Activated CD8-positive, alpha-beta memory T cell treated with anti-CD3 and anti-CD28 coated beads, Interleukin-2, amount 50 U/mL, for 4 hours (primary cell): ENCODE results near the gene ABTB2.

Experiments
- DNase-seq: peaks from one replicate; pipeline ENCODE4 v3.0.0-alpha.2; 2020

The ABTB2 gene

DNA sequence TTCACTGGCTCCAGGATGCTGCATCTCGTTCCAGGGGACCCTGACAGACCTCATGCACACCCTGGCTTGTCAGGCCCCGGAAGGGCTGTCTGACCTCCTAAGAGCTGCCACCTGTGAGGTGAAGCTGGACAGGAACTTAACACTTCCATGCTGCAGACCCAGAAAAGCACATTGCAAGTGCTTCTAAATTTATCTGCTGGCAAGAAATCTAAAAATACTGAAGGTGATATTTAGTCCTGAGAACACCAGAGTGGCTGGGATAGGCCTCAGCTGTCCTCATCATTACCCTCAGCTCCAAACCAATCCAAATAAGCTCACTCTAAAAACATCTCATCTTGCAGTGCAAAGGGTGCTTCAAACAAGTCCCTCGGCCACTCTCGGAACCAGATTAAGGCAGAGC, 46.7 kb downstream of the ABTB2 start:
- no peak for DNase-seq

DNA sequence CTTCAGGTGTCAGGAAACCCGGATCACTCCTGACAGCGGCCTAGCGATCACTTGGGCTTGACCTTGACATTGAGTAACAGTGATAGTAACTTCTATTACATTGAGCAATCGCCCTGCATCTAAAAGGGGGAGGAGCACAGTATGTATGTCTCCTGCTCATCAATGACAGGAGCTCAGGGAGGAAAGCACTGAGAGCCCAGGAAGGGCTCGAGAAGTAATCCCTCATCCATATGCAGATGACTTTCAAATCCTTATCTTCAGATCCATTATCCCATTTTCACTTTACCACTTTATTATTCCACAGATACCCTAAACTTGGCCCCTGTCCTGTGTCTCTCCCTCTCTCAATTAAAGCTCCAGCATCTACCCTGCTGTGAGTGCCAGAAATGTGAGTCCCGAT, 47.8 kb downstream of the ABTB2 start:
- no peak for DNase-seq

DNA sequence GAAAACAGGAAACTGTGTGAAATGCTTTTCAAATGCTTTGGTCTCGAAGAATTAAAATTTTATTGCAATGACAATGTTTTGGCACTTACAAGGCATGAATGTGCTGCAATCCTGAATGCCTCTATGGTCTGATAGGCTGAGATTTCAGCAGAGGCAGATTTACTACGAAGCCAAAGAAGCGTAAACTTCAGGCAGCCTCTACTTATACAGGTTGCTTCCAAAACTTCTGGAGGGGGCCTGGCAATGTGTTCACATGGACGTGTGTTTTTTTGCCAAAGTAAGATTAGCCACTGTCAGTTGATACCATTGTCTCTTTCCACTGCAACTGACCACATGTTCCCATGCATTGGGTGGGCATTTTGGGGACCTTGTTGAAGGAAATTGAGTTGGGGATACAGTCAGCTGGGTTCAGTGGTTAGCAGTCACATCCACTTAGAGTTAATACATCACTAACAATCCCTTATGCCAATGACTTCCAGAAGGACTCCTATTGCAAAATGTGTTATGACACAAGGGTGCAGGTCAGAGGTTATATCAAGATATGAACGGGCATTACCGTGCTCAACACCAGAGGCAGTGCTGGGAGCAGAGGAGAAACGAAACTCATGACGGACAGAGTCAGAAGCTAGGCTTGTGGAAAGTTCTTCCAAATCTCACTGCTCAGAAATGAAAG, 48.8 kb downstream of the ABTB2 start:
- DNase-seq: no peak

DNA sequence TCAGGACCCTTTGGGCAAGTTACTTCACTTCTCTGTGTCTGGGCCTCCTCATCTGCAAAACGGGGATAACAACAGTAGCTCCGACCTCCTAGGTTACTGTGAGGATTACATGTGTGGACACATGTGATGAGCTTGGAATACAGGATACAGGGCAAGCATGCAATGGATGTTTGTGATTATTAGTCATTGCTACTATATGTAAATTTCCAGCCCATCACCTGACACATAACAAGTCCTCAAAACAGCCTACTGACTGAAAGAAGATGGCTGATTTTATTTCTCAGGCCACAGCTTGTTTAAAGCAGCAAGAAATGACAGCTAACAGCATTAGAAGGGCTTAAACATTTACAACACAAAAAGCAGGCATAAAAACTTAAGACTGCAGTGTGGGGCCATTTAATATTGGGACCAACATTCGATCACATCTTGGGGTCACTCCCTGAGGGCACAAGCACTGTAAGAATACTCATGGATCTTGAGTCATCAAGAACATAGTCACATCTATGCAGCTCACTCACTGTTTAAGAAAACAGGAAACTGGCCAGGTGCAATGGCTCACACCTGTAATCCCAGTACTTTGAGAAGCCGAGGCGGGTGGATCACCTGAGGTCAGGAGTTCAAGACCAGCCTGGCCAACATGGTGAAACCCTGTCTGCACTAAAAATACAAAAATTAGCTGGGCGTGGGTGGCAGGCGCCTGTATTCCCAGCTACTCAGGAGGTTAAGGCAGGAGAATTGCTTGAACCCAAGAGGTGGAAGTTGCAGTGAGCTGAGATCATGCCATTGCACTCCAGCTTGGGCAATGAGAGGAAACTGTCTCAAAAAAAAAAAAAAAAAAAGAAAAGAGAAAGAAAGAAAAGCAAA, 49.5 kb downstream of the ABTB2 start:
- no peak for DNase-seq

DNA sequence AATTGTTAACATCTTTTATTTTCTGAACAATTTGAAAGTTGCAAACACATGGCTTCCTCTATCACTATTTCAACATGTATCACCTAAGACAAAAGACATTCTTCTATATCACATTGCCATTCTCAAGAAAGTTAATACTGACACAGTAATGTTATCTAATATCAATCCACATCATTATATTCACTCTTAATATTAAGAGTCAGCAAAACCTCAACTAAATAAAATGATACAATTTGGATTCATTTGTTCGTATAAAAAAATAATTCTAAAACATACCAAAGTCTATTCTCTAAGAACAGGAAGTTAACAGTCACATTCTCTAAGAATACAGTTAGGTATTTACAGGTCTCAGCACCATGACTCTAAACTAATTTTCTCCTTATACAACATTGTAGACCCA, 52.0 kb downstream of the ABTB2 start:
- no peak for DNase-seq

DNA sequence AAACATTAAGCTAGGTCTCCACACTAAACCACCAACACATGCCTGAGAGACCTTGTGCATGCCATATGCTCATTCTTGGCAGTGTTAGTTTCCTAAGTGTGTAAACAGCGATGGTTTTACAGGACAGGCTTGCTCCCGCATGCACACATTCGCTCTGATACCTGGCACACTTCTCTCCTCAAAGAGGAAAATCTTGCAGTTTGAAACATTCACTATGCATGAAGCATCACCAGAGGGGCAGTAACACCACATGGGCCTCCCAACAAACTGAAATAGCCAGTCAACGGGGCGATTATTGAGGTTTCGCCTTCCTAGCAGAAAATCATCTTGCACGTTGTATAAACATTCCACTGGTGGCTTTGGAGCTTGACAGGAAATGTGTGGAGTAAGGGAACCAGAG, 52.6 kb downstream of the ABTB2 start:
- no peak for DNase-seq

DNA sequence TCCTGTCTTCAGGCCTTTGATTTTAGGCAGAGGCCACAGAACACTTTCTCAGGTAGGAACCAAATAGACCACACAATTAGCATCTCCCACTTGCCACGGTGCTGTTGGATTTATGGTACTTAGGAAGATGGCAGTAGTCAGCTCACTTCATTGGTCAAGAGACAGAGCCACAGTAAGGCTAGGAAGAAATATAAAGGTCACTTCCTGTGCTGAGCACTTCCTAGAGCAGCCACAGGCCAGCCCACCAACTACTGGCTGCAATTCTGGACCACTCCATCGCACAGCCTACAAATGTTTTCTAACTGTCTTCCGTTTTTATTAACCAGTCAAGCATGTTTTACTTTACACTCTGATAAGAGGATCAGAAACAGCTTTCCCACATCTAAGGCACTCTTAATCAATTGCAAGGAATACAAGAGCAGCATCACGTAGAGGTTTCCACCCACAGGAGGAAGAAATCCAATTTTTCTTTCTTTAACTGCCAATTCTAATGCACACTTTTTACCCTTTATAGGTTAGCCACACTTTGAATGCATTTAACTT, 54.7 kb downstream of the ABTB2 start:
- DNase-seq: no peak

DNA sequence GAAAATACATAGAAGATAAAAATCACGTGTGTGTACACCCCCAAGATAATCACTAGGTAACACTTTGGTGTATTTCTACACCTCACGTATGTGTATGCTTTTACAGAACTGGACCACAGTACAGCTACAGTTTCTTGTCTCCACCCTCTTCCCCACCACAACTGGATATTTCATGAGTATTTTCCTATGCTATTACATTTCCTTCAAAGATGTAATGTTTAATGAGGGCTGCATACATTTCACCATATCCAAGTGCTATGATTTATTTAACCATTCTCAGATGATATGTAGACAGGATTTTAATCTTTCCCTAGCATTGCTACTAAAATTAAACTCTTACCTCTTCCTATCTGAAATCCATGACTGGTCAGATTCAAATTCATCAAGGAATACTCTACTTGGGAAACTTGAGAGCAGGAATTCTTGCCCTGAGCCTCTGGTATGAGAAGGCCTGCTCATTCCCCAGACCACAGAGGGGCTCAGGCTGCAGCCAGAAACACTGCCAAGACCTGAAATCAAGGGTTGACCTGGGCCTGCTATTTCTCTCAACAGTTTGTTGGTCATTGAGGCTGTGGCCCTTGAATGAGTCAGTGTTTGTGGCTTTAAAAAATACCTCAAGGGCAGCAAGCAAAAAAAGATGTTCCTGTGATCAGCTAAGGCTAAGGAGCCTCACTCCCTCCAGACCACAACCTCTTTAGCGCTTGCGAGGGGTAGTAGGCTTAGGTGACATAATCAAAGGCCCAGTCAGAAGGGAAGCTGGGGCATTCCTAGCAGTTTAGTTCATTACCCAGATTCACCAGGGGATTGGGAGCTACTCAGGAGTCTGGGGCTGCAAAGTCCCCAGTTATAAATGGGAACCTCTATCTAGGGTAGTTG, 55.5 kb downstream of the ABTB2 start:
- DNase-seq: no peak

DNA sequence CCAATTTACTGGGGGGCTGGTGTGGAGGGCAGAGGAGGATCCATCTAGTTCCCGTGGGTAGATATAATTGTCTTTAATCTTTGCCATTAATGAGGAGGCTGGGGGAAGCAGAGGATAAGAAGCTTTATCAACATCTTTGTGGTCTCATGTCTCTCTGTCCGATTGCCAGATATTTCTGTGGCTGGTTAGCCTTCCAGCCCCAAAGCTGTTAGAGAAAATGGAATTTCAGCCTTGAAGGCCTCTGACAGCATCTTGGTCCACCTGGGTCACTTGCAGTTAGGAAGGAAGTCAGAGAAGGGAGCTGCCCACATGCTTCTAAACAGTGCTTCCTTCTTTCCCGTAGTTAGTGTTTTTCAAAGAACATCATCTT, 56.9 kb downstream of the ABTB2 start:
- no peak for DNase-seq

DNA sequence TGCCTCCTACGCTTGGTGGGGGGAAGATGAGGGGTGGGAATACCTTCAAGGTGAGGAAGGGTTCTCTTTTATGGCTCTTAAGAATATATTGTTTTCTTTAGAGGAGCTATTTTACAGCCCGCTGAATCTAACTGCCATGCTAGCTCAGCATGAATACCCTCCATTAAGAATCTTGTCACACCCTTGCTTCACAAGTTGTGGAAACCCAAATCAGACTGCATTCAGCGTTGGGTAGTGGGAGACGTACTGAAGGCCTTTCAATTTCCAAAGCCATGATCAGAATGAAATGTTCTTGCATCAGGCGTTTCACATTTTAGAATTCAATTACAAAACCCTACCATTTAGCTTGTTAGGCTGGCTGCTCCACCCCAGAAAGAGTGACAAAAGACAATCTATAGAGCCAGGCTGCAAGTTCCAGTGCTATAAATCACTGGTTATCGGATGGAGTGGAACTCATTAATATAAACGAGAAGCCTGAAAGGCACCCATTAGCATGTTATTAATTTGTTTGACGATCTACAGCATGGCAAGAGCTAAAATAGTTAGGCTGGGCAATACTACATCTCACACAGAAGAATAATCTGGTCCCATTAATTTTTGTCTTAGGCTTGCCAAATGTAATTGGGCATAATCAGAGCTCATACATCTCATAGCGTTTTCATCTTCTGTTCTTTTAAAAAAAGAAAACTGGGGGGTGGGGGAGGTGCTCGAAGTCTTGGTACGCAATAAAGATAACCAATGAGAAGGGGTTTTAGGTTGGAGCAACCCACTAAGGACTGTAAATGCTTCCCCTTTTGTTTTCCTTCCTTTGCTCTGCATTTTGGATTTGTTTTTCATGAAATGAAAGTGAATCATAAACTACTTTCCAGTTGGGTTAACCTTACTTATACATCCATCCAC, 57.5 kb downstream of the ABTB2 start:
- no peak for DNase-seq

DNA sequence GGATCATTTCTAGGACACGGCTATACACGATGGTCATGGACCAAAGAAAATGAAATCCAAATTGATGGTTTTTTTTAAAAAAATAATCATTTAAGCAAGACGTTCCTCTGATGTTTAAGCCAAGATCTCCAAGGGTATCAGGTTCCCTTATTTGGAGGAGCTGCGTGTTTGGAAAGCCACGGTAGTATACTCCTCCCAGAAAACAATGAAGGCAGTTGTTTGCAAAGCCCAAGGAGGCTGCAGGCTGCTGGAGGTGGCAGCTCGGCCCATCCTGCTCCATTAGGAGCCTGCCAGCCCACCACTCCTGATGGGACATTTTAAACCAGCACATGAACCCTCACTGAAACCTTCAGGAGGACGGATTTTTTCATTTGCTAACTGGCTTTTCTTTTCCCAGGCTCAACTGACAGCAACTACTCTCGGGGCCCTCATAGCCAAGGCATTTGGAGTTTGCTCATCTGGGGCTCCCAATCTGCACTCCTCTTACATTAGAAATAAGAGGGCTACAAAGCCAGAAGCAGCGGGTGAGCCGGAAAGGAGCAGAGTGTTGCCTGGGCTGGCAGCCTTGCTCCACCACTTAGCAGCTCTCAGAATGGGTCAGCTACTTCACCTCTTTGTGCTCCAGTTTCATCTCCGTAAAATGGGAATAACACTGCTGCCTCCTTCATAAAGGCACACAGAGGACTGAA, 58.4 kb downstream of the ABTB2 start:
- DNase-seq: no peak

DNA sequence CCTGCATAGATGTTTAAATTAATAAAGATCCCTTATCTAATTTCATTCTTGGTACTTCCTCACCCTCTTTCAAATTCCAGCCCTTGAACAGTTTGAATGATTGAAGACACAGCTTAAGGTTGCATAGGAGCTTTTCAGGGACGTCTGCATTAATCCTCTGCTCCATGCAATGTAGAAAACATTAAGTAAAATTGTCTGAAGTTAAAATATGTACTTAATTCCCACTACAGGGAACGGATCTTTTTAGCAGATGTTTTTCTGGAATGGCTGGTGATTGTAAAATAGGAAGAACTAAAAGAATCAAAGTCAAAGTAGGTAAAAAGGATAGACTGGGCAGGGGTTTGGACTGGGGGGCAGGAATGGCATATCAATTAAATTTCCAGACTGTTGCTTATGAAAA, 58.9 kb downstream of the ABTB2 start:
- DNase-seq: no peak

DNA sequence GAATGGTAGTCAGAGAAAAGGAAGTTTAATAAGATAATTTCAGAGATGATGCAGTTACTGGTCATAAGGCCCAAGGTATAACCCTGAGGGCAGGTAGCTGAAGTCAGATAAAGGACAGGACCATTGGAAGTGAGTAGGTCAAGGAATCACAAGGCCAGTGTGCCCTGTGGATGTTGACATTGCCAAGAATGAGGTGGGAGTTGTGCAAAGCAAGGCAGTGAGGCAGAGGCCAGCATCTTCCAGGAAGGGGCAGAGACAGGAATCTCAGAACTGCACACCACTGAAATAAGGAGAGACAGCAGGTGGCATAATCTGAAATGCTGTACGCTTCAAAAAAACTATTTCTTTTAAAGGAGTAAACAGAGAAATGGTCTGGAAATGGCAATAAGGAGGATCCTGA, 61.4 kb downstream of the ABTB2 start:
- DNase-seq: no peak

DNA sequence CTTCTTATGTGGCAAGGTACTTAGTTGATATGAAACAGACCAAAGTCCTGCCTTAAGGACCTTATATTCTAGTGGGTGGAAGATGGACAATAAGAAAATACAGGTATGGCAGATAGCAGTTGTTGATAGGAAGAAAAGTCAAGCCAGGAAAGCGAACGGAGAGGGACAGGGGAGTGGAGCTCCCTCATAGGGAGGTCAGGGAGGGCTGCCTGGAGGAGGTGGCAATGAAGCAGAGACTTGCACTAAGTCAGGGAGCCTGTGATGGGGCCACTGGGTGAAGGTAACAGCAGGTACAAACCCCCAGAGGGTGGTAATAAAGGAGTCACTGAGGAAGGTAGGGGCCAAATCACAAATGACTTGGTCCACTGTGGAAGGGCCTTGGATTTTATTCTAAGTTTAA, 65.3 kb downstream of the ABTB2 start:
- no peak for DNase-seq

DNA sequence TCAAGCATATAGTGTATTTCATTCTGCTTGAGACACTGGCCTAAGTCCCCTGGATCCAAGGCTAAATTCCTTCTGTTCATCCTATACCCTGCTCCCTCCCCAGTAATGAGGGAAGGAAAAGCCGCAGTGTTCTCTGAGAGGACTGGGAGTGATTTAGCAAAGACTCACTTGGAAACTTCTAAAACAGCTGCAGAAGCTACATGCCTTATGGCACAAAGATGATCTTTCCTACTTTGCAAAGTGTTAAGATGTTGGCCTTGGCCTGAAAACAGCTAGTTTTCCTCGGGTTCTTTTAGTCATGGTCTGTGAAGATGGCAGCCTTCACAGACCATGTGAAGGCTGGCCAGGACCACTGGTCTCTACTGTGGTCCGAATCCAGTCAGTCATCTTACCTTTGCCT, 65.7 kb downstream of the ABTB2 start:
- DNase-seq: no peak

DNA sequence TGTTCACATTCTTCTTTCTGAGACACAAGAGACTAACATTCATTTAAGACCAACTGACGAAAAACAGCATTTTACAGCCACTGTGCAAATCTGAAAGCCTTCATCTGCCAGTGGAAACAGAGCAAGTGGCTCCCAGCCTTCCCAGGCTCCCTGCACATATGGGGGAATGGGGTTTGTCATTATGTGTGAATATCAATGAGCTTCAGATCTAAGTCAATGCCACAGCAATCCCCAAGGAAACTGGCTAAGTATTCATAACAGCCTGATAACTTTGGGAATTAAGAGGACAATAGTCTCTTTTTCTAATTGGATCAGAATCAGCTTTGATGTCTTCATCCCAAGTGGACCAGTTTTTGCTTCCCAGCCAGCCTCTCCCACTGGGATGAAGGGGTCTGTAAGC, 66.9 kb downstream of the ABTB2 start:
- DNase-seq: no peak

DNA sequence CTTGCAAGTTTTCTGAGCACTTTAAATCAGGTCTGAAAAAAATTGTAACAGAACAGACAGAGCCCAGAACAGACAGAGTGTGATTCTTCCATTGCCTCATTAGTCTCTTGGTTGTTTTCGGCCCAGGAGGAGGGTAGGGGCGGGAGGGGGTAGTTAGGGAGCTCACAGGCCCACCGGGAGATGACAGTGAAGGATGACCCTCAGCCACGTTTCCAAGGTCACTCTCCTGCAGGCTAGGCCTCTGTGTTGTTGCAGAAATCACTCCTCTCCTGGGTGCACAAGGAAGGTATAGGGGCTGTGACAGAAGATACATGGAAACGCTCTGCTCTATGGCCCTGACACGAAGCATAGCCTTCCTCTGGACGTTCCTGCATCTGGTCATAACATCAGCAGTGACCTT, 69.3 kb downstream of the ABTB2 start:
- DNase-seq: no peak

DNA sequence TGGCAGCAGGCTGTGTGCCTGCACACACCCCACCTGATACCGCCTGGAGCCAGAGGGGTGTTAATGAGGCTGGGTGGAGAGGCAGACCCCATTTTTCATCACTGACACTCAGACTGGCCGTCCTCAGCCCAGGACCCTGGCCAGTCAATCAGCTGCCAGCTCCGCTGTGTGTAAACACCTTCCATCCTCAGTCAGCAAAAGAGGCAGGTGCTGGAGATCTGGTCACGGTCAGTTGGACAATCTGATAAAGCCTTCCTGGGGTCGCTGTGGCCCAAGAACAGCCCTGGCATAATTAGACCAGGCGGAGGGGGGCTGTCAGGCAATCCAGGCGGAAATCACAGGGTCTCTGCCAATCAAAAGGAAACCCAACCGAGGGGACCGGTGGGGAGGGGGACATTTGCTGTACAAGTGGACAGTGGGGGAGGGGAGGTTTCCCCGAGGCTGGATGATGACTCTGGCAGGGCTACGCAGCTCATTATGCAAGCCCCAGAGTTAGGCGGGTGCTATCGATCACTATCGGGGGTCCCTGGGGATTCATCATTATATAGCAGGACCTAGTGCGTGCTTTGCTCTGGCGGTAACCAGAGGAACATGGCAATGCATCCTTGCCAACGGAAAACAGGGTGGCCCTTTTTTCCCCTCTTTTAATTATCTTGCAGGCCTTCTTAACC, 72.9 kb downstream of the ABTB2 start:
- DNase-seq: no peak

DNA sequence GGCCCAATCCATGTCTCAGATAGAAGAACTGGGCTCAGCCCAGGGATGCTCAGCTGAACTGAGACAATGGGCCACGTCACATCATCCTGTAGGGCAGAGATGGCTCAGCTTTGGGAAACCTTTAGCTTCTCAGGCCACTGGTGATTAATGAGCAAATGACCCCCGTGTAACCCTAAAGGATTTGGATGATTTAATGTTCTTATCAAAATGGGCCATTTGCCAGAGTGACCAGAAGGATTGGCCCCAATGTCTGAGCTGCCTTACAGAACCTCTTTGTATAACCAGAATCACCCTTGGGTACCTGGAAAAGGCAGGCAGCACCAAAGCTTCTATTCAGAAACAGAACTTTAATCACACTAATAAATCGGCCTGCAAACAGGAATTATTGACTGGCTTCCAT, 73.7 kb downstream of the ABTB2 start:
- DNase-seq: no peak

DNA sequence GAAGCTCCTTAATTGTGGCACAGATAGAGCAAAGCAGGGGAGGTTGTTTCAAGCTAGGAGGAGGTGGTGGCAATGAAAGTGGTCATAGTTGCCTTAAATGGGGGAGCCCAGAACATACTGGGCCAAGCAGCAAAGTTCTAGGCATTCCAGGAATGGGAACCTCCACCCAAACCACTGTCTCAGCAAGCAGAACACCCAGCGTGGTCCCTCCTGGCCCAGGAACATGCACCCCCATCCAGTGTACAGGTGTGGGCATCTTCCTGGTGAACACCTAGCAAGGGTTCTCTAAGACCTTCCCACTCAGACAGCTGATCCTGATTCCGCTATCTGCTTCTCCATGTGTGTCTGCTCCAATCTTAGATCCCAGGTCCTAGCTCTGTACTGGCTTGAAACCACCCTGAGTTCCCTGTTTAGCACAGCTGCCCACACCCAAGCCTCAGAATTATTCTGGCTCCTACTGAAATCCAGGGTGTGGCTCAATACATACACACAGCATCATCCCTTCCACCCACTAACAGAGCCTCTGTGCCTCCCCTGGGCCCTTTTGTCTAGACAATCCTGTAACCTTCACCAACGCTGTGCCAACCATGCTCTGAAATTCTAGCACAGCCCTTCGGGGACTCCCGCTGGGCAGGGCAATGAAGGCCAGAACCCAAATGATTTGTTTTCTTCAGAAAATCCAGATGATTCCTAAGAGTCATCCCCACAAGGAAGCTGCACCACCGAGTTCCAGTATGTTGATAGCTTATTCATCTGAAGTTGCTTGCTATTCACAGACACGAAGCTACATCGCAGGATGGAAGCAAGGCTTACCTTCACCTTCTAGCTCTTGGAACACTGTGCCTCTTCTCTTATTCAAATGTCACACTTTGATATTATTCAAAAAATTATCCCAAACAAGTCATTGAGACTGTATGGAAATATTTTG, 76.6 kb downstream of the ABTB2 start:
- no peak for DNase-seq
